LHCN-M2 (cell line): ENCODE results near the gene CEACAM6. TPM values are rescaled to one million over a fixed set of nuclear protein-coding genes. Genes with fewer than 3 reads are reported as not detected.
"Not testable (repeated sequence)": the region's sequence is repeated elsewhere in the genome, so short reads cannot be mapped to it uniquely, and the experiment has no call there.

Experiments used
- DNase-seq: peaks from one replicate; pipeline ENCODE4 v3.0.0-alpha.2; 2012; ENCODE audit warnings: low read depth
- total RNA-seq: library from RNA; depleted of rRNA; stranded (reverse); fragments of >200 nt; gene quantifications from 2 replicates; pipeline ENCODE4 v1.2.3, GENCODE V29; 2014

Gene CEACAM6
- total RNA-seq, 1 experiment from 2014 or later = not detected

- DNase-seq = peak; percentile 24
Observed at GRCh38 chr19:41746593-41747227, 8.6 kb upstream of the CEACAM6 start.

- DNase-seq = no peak
Observed at GRCh38 chr19:41748012-41748411, 7.3 kb upstream of the CEACAM6 start.

GRCh38 chr19:41750248-41751134 is 4.8 kb upstream of the CEACAM6 start:
- DNase-seq = not testable (repeated sequence)

GRCh38 chr19:41753159-41753558 is 2.2 kb upstream of the CEACAM6 start:
- DNase-seq = peak; percentile 12

- peak; percentile 17 for DNase-seq
Observed at GRCh38 chr19:41753936-41754529, 1.3 kb upstream of the CEACAM6 start.

- DNase-seq = no peak
Observed at GRCh38 chr19:41758846-41759245, 3.5 kb downstream of the CEACAM6 start.

GRCh38 chr19:41767115-41767514 is 11.8 kb downstream of the CEACAM6 start:
- DNase-seq = no peak

- not testable (repeated sequence) for DNase-seq
Observed at GRCh38 chr19:41768105-41768504, 12.8 kb downstream of the CEACAM6 start.

GRCh38 chr19:41769608-41770007 is 14.3 kb downstream of the CEACAM6 start:
- DNase-seq = no peak

GRCh38 chr19:41771410-41771809 is 16.1 kb downstream of the CEACAM6 start:
- no peak for DNase-seq

- no peak for DNase-seq
Observed at GRCh38 chr19:41774515-41774980, 19.2 kb downstream of the CEACAM6 start.

GRCh38 chr19:41776700-41777099 is 21.4 kb downstream of the CEACAM6 start:
- DNase-seq = no peak

GRCh38 chr19:41783612-41784011 is 28.3 kb downstream of the CEACAM6 start:
- DNase-seq = no peak

- no peak for DNase-seq
Observed at GRCh38 chr19:41784312-41784711, 29.0 kb downstream of the CEACAM6 start.

- no peak for DNase-seq
Observed at GRCh38 chr19:41784743-41785142, 29.4 kb downstream of the CEACAM6 start.

- DNase-seq = peak; percentile 28
Observed at GRCh38 chr19:41785653-41786052, 30.3 kb downstream of the CEACAM6 start.

GRCh38 chr19:41787055-41787454 is 31.7 kb downstream of the CEACAM6 start:
- DNase-seq = no peak

GRCh38 chr19:41788518-41788917 is 33.2 kb downstream of the CEACAM6 start:
- not testable (repeated sequence) for DNase-seq

GRCh38 chr19:41789053-41789452 is 33.7 kb downstream of the CEACAM6 start:
- not testable (repeated sequence) for DNase-seq

- DNase-seq = peak; percentile 19
Observed at GRCh38 chr19:41792513-41793413, 37.4 kb downstream of the CEACAM6 start.

- no peak for DNase-seq
Observed at GRCh38 chr19:41793414-41793727, 38.0 kb downstream of the CEACAM6 start.
